ENCODE results near the gene AATK.

Gene AATK

DNA sequence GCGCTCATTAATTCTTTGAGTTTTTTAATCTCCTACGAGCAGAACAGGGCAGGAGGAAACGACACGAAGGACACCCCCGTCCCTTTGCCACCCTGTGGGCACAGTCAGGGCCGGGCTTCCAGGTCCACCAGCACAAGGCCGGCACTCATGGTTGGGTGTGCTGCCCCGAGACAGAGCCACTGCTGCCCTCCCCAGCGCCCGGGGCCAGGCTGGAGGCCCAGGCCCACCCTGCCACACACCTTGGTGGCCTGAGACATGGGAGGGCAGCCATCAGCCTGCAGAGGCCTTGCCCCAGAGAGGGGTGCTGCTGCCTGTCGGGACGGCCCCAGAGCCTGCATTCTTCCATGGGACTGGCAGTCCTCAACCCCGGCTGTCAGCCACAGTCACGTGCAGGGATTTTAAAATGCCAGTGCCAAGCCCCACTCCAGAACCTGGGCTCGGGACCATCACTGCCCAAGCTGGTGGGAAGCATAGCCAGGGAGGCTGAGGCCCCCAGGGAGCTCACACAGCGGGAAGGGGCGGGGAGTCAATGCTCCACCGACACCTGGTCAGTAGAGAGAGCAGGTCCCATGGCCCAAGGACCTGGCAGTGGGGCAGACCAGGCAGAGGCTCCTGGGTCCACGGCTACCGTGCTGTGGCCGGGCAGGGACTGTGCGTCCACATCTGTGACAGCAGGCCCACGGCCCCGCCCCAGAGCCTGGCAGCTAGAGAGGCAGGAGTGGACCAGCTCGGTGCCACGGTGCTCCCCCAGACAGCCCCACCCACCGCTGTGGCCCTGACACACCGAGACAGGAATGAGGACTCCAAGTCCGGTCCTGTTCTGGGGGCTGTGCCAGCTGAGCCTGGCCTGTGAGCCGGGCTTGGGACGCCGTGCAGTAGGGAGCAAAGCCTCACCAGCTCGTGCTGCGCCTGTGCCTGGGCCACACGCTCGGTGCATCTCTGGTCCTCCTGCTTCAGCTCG, 29.2 kb upstream of the AATK start:
- no peak for DNase-seq

DNA sequence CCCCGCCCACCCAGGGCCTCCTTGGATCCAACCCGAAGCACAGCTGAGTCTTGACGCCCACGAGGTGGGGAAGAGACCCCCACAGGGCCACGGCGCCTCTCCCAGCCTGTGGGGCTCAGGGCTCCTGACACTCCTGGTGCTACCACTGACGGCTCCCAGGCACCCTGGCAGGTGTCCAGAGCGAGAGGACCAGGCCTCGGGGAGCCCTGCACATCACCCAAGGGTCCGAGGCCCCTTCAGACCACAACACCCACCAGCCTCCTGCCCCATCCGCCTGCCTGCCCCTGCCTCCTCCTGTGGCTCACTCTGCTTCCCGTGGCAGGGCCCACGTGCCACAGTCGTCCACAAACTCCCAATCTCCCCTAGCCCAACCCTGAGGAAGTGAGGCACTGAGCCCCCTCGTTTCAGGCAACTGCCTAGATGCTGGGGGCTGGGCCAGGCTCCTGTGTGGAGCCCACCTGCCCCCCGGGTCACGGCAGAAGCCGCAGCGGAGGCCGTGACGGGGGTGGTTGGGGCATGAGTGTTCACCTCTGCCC, 28.3 kb upstream of the AATK start:
- peak; percentile 25 for DNase-seq

DNA sequence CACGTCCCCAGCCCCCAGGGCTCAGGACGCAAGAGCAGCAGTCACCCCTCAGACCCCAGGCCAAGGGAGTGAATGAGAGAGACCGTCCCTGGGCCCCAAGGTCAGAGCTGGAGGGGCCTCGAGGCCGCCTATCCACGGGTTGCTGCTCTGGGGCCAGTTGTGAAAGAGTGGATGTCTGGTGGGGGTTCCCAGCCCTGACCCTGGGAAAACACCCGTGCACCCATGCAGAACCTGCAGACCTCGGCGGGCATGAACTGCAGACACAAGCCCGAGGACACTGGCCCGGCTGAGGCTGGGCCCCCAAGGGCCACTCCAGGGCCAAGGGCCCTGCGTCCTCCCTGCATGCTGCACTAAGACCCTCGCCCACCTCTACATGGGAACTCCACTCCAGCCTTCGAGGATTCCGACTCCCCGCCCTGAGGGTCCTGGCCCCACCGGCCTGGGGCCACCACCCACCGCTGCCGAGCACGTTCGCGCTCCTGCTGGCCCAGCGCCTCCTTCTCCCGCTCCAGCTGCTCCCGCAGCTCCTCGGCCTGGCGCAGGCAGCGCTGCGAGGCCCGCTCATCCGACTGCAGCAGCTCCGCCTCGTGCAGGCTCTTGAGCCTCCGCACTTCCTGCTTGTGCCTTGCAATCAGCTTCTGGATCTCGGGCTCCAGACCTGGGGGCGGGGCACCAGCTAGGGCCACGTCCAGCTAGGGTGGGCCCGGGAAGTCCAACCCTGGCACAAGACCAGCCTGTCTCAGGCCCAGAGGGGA, 27.6 kb upstream of the AATK start:
- peak; percentile 40 for DNase-seq

DNA sequence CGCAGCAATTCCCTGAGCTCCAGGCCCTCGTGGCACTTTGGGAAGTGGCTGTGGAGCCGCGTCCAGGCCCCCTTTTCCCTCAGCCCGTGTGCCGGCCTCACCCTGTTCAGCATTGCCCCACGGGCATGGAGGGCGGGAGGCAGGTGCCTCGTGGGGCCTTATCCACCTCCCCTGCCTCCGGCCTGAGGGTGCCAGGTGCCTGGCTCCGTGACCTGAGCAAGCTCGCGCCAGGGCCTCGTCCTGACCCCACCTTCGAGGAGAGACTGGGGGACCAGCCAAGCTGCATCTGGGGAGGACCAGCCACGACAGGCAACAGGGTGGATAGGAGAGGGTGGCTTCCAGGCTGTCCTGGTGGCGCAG, 27.0 kb upstream of the AATK start:
- DNase-seq: no peak

DNA sequence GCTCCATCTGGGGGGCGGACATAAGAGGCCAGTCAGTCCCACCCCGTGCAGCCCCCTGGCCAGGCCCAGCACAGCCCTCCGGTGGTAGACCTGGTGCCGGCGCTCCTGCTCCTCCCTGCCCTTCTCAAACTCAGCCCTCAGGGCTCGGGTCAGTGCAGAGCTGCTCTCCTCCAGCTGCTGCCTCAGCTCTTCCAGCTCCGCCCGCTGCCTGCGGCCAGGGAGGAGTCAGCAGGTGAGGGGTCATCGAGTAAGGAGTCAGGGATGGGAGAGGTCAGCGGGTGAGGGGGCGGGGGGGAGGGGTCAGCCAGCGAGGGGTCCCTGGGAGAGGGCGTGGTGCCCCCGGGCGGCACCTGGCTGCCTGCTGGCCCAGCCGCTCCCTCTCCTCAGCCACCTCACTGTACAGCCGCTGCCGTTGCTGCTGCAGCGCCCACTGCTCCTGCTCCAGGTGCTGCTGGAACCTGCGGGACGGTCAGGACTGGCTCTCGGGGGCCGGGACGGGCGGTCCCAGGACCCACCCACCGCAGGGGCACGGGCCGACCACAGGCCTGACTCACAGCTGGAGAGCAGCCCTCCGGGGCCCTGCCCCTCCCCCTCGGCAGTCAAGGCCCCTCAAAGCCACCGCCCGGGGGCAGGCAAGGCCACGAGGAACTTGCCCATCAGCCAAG, 26.5 kb upstream of the AATK start:
- no peak for DNase-seq

DNA sequence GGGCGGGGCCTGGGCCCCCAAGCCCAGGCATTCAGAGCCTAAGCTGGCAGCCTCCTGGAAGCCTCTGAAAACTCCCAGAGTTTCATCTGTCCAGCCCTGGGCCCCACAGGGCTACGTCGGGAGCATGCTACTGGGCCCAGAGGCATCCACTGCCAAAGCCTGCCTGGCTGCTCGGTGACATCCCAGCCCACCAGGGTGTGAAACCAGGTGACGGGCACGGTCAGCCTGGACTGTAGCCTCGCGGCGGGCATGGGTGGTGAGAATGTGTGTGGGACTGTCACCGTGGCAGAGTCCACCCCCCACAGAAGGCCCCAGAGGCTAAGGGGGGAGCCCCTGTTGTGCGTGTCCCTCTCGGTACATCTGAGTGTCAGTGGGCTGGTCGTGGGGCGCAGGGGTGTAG, 25.6 kb upstream of the AATK start:
- no peak for DNase-seq

DNA sequence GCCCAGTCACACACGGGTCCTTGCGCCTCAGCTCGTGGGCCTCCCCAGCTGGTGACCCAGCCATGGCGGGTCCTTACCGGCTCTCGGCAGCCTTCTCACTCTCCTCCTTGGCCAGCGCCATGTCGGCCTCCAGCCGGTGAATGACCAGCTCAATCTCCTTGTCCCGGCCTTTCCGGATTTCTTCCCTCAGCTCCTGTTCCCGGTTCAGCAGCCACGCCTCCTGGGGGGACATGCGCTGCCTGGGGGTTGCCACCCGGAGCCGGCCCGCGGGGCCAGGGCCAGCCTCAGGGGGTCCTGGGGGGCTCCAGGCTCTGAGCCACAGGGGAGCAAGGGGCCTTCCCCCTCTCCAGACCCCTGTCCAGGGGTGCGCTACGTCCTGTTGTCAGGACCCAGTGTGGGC, 25.1 kb upstream of the AATK start:
- no peak for DNase-seq

DNA sequence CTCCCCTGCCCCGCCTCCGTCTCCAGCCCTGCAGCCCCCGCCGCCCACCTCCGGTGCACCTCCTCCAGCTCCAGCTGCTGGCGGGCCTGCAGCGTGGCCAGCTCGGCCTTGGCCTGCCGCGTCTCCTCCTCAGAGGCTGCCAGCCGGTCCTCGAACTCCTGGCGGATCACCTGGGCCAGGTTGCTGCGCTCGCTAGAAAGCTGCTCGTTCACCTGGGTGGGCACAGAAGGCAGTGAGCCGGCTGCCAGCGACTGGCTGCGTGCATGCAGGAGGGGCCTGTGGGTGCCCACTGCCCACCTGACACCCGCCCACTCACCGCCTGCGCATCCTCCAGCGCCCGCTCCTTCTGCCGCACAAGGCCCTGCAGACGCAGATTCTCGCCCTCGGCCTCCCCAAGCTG, 24.6 kb upstream of the AATK start:
- peak; percentile 29 for DNase-seq

DNA sequence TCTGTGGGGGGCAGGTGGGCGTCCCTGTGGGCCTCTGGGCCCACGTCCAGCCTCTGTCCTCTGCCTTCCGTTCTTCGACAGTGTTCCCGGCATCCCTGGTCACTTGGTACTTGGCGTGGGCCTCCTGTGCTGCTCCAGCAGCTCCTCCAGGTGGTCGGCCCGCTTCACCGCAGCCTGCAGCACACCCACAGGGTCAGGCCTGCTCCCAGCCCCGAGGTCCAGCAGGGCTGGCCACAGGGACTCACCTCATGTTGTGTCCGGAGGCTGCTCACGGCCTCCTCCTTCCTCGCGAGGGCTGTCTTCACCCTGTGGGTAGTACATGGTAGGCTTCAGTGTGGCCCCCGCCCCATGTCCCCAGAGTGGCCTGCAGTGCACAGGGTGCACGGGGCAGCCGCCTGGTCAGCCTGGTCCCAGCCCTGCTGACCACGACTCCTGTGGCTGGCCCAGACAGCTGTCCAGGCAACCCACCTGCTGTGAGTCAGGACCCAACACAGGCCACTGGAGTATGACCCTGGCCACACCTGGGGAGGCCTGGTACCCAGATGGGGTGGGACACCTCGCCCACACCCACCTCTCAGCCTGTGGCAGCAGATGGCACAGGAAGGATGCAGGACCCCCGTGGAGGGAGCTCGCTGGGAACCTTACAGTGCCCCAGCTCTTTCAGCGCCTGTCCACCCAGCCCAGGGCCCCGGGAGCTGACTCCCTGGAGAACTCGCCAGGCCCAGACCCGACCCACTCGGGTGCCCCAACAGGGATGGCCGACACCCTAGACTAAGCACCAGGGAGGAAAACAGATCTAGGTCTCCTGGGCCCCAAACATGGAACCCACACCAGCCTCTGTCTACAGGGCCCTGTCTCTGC, 23.9 kb upstream of the AATK start:
- no peak for DNase-seq

DNA sequence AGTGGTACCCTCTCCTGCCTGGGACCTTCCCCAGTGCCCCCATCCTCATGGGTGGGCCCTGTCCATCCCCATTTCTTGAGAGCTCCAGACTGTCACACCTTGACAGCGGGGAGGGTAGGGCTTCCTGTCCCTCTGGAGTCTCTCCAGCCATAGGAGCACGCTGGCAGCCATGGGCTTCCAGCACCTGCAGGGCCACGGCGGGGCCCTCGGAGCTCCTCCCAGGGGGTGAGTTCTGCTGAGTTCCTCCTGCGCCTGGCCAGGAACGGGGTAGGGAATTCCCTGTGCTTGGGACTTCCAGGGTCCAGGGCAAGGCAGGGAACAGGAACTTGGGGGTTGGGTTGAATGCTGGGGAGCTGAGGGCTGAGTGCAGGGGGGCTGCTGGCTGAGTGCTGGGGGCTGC, 23.0 kb upstream of the AATK start:
- DNase-seq: no peak

DNA sequence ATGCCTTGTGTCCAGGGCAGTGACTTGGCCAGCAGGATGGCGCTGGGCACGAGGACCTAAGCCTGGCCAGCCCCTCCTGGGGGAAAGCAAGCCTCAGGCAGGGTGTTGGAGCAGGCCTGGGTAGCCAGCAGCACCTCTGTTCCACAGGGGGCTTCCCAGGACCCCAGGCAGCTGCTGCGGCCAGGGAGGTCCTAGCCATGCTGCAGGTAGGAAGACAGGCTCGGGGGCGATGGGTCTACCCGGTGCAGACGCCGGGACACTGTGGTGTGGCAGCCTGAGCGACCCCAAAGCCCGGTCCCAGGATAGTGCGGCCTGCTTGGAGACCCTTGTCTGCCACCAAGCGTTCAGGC, 22.4 kb upstream of the AATK start:
- DNase-seq: no peak

DNA sequence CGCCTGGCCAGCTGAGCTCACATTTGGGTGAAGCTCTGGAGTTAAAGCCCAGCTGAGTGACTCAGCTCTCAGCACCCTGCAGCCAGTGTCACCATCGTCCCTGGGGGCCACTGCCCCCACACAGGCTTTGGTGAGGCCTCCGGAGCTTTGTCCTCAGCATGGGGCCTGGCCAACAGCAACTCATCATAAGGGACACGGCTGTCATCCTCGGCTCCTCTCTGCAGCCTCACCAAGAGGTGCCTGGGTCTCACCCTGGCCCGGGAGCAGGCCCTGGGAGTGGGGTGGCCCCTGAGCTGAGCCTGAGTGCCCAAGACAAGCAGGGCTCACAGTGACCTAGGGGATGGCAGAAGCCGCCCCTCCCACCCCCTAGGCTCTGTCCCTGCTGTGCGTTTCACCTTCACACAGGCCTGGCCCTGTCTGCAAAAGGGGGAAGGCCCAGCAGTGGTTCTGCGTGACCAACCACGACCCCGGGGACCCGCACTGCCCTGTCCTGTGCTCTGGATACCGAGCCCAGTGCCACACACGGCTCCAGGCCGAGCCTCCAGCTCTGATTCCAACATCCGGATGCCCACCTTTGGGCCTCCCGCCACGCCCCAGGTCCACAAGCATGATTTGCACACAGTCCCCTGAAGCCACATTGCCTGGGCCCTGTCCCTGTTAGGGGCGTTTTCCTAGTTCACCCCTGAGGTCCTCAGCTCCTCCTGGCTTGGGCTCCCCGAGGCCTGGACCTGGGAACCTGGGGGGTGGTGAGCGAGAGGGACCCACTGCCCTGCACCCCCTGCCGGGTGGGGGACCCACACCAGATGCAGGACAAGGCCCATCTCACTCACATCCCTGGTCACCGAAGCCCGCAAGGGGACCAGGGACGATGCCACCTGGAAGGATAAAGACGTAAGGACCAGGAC, 21.8 kb upstream of the AATK start:
- no peak for DNase-seq

DNA sequence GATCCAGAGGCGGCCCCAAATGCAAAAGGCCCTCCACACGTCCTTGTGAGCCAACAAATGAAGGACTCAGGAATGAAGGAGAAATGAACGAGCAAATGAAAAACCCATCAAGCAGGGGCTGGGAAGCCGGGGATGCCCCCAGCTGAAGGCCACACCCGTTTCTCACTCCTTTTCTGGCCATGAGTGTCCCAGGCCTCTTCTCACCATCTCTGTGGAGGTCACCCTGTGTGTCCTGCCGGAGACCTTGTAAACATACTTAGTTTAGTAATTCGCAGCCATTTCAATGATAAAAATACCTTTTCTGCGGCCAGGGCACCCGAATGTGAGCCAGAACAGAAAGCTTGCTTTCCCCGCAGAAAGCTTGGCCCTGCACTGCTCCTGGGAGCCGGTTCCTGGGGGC, 21.1 kb upstream of the AATK start:
- DNase-seq: no peak

DNA sequence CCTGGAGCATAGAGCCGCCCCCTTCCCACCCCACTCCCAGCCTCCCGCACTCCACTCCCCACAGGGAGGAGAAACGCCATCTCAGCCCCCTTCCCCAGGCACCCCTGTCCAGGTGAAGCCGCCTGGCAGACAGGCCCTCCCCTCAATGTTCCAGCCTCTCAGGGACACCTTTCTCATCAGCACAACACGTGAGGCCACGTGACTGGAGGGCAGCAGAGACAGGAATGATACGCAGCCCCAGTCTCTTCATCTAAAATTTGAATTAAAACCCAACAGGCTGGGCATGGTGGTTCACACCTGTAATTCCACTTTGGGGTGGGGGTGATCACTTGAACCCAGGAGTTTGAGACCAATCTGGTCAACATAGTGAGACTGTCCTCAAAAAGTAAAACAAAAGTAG, 20.2 kb upstream of the AATK start:
- DNase-seq: no peak

DNA sequence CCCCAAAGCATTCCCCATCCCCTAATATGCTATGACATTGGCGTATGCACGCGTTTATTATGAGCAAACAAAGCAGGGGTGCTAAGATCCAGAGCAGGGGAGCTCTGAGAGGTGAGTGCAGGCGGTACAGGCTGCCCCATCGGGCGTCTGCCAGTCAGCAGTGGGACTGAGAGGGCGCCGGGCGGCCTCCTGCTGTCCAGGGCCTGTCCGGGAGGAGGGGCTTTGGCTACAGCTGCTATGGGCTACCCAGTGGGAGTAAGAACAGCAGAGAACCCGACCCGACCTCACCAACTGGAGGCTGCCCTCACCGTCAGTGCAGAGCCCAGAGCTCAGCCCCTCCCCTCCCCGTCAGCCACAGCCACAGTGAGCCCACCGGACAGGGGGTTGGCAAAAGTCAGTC, 18.5 kb upstream of the AATK start:
- no peak for DNase-seq

DNA sequence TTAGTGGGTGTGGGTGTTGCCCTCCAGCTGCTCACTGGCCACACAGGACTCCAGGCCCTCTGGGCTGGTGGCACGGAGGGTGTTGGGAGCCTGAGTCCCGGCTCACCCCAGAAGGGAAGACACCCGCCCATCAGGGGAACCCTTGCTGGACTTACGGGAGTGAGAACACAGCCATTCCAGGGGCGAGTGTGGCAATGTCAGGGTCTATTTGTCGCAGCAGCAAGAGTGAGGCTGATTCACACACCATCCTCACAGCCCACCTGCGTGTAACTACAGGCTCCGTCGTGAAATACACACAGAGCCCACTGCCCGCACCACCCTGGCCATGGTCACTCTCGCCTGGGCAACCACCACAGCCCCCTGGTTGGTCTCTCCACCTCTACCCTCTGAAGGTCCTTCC, 17.8 kb upstream of the AATK start:
- no peak for DNase-seq

DNA sequence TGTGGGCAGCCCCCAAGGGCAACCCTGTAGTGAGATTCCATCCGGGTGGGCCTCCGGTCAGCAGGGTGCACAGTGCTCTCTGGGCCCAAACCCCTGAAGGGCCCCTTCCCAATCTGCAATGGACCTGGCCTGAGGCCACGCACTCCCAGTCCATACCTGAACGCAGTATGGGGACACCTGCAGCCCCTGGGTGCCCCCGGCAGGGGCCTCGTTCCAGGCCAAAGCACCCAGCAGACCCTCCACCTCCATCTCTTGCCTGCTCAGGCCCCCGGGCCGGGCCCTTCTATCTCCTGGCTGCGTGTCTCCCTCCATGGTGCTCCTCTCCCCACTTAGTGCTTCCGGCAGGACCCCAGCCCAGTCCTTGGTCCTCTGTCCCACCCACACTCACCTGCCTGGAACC, 17.3 kb upstream of the AATK start:
- DNase-seq: no peak

DNA sequence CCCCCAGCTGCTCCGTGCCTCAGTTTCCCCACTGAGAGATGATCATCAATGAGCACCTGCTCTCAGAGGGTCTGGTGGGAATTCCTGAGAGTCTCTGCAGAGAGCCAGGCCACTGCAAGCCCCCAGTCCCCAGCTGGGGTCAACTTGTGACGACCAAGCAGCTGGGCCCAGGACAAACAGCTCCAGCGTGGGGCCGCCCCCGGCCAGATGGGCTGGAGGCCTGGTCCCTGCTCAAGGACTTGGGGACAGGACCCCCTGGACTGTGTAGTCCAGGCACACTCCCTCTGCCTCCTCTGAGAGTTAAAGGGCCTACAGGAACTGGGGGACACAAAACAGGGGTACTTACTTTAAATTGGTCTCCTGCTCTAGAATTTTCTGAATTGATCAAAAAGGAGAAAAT, 16.6 kb upstream of the AATK start:
- DNase-seq: no peak

DNA sequence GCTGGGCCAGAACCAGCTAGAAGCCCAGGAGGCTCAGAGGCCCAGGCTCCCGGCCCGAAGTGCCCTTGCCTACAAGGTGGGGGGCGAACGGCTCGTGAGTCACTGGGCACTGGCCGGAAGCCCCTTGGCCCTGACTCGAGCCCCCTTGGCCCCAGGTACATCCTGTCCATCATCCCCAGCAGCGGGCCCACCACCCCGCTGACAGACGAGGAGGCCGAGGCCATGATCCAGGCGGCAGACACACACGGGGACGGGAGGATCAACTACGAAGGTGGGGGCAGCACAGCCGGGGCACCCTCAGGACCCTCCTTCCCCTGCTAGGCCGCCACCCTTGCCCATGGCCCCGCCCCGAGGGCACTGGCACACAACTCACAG, 15.8 kb upstream of the AATK start:
- DNase-seq: no peak

DNA sequence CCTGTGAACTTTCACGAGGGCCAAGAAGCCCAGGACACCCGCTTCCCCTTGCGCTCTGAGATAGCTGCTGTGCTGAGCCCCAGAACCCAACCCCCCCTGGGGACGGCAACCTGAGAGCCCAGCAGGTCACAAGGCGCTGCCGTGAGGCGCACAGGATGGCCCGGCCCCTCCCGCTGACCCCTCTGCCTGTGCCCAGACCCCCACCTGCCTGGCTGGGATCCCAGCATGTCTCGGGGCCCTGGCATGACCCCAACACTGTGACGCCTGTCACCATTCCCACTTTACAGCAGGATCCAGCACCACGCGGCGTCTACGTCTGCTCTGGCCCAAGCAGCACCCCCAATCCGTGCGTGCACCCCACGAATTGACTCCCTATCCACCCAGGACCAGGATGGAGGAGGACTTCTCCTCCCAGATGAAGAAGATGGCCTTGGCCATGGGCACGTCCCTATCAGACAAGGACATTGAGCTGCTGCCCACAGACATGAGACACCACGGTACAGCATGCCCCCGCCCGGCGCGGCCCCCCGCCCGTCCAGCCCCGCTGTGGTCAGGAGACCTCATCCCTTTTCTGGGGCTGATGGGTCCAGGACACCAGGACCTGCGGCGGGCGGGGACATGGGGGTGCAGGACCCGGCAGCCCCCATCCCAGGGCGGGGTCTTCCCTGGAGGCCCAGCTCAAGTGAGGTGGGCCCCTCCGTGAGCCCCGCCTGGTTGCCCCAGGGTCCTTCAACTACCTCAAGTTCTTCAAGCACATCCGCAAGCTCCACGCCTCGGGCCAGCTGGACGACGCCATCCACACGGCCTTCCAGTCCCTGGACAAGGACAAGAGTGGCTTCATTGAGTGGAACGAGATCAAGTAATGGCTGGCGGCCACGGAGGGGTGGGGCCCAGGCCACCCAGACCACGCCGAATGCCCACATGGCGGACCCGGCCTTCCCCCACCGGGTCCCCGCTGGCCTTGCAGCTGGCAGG, 15.1 kb upstream of the AATK start:
- DNase-seq: no peak

All from left hindlimb (tissue), 1 donor.